Gastroesophageal sphincter (tissue), 4 donors: ENCODE results near the gene APOL2. TPM values are rescaled to one million over a fixed set of nuclear protein-coding genes. Genes with fewer than 3 reads are reported as not detected.
A peak's percentile ranks its signal among the peaks of the same experiment; 100 is the strongest.
"Not testable (repeated sequence)": the region's sequence is repeated elsewhere in the genome, so short reads cannot be mapped to it uniquely, and the experiment has no call there.

Source experiments
- ATAC-seq: fragments of 150-250 bp; one replicate; pipeline ENCODE4 v1.9.1; 2016; ENCODE audit warnings: mild to moderate bottlenecking, moderate library complexity
- H3K27ac ChIP-seq, 4 donors: fragments of 200-600 bp; sonication (generic) in 3 of 4; 1 replicate in 3 of 4; 2 replicates in 1 of 4; pipeline ENCODE4 v1.5.1; 2016 to 2019
- H3K27me3 ChIP-seq: fragments of 200-600 bp; sonication (generic); one replicate; pipeline ENCODE4 v1.5.1; 2019
- H3K36me3 ChIP-seq, 2 donors: fragments of 200-600 bp; sonication (generic); one replicate each; pipeline ENCODE4 v1.5.1; 2019; ENCODE audit warnings: control low read depth in 1 of 2
- H3K4me1 ChIP-seq, 3 donors: fragments of 200-600 bp; sonication (generic); 1 replicate in 2 of 3; 2 replicates in 1 of 3; pipeline ENCODE4 v1.5.1; 2016 to 2019; ENCODE audit warnings: control low read depth in 2 of 3
- H3K4me3 ChIP-seq, 2 donors: fragments of 200-600 bp; sonication (generic); one replicate each; pipeline ENCODE4 v1.5.1; 2019; ENCODE audit warnings: mild to moderate bottlenecking in 1 of 2, moderate library complexity in 1 of 2
- H3K9me3 ChIP-seq, 3 donors: fragments of 200-600 bp; sonication (generic); one replicate each; pipeline ENCODE4 v1.5.1; 2017 to 2019; ENCODE audit warnings: control low read depth in 2 of 3
- CTCF ChIP-seq, 4 experiments: fragments of 200-600 bp in 2 of 4; fragments of 450-650 bp in 2 of 4; sonication (generic) in 1 of 4; IDR thresholded peaks; one replicate each; pipeline ENCODE4 v1.5.1; 2017 to 2019; ENCODE audit warnings: antibody characterized with exemption in 4 of 4, mild to moderate bottlenecking in 2 of 4, moderate library complexity in 2 of 4
- EP300 ChIP-seq: sonication (generic); formaldehyde crosslinking; IDR thresholded peaks from one replicate; pipeline ENCODE4 v1.6.1; 2017; ENCODE audit warnings: antibody characterized with exemption, mild to moderate bottlenecking
- POLR2A ChIP-seq, 2 donors: fragments of 450-650 bp; IDR thresholded peaks; one replicate each; pipeline ENCODE4 v1.6.1; 2017; ENCODE audit warnings: antibody characterized with exemption in 2 of 2, mild to moderate bottlenecking in 2 of 2, moderate library complexity in 1 of 2
- POLR2AphosphoS5 ChIP-seq: sonication (generic); formaldehyde crosslinking; IDR thresholded peaks from one replicate; pipeline ENCODE4 v1.6.1; 2017; ENCODE audit warnings: antibody characterized with exemption
- whole genome bisulfite sequencing, 2 donors: methylation state at CpG; one replicate each; pipeline ENCODE4 v1.1.5; 2018; ENCODE audit warnings: low coverage in 1 of 2; 5-methylcytosine and 5-hydroxymethylcytosine counted together
- total RNA-seq, 4 donors: library from RNA; depleted of rRNA; stranded (reverse); fragments of >200 nt; gene quantifications; one replicate each; pipeline ENCODE4 v1.1.0, GENCODE V29; 2016

The APOL2 gene
- total RNA-seq, 4 donors from 2014 or later: 29.1 to 40.9 (median 35.0) TPM

GRCh38 chr22:36192542-36192941 is 46.8 kb downstream of the APOL2 start:
- H3K36me3 ChIP-seq: no peaks in the 10 kb centered on the region
- H3K4me1 ChIP-seq: peaks cover 0 to 38% (median 10%) of the 10 kb centered on the region in 3 donors
- no peaks in the 10 kb centered on the region for H3K9me3 ChIP-seq
- WGBS, 2 donors: 39 to 69% methylated on average over 3 of the region's 4 CpGs
- H3K27me3 ChIP-seq: no peaks in the 10 kb centered on the region
- H3K27ac ChIP-seq: no peak overlapping the region
- no peak for ATAC-seq
- no peak overlapping the region for H3K4me3 ChIP-seq
- no peak for TF ChIP-seq POLR2AphosphoS5
- TF ChIP-seq EP300: no peak
- TF ChIP-seq CTCF (IDR thresholded peaks at IDR 0.05): no peak
- no peak for TF ChIP-seq POLR2A (IDR thresholded peaks at IDR 0.05)

GRCh38 chr22:36191106-36191836 is 48.1 kb downstream of the APOL2 start:
- 66 to 70% methylated on average over 9 to 14 of the region's 17 CpGs for WGBS, 2 donors
- peaks cover 0 to 26% (median 0%) of the 10 kb centered on the region in 3 donors for H3K4me1 ChIP-seq
- no peaks in the 10 kb centered on the region for H3K36me3 ChIP-seq
- no peaks in the 10 kb centered on the region for H3K27me3 ChIP-seq
- no peaks in the 10 kb centered on the region for H3K9me3 ChIP-seq
- peak; percentile 88 for ATAC-seq
- peak overlapping the region in 3 of 4 donors; percentile 38 to 67 (median 42) for H3K27ac ChIP-seq
- no peak for TF ChIP-seq EP300
- no peak for TF ChIP-seq POLR2A (IDR thresholded peaks at IDR 0.05)
- peak; percentile 77 for TF ChIP-seq POLR2AphosphoS5
- no peak overlapping the region for H3K4me3 ChIP-seq

GRCh38 chr22:36187862-36188261 is 51.5 kb downstream of the APOL2 start:
- H3K27ac ChIP-seq, ATAC-seq, H3K4me3 ChIP-seq, H3K36me3 ChIP-seq, H3K9me3 ChIP-seq, H3K27me3 ChIP-seq: not testable (repeated sequence)
- WGBS, 2 donors: 100% methylated on average over 1 of the region's 6 CpGs
- H3K4me1 ChIP-seq: peaks cover 0 to 19% (median 0%) of the 10 kb centered on the region in 3 donors

GRCh38 chr22:36185828-36186624 is 53.3 kb downstream of the APOL2 start:
- no peak for TF ChIP-seq POLR2A (IDR thresholded peaks at IDR 0.05)
- TF ChIP-seq POLR2AphosphoS5: no peak
- no peak for TF ChIP-seq EP300
- no peak for TF ChIP-seq CTCF (IDR thresholded peaks at IDR 0.05)
- no peak for ATAC-seq
- H3K9me3 ChIP-seq: no peaks in the 10 kb centered on the region
- WGBS, 2 donors: 86% methylated on average over 10 to 13 of the region's 14 CpGs
- H3K4me3 ChIP-seq: no peak overlapping the region
- H3K4me1 ChIP-seq: peaks cover 0 to 10% (median 0%) of the 10 kb centered on the region in 3 donors
- no peaks in the 10 kb centered on the region for H3K36me3 ChIP-seq
- no peaks in the 10 kb centered on the region for H3K27me3 ChIP-seq
- H3K27ac ChIP-seq: no peak overlapping the region

GRCh38 chr22:36184433-36185025 is 54.8 kb downstream of the APOL2 start:
- H3K27ac ChIP-seq: no peak overlapping the region
- no peaks in the 10 kb centered on the region for H3K36me3 ChIP-seq
- no peak for TF ChIP-seq CTCF (IDR thresholded peaks at IDR 0.05)
- TF ChIP-seq POLR2A (IDR thresholded peaks at IDR 0.05): no peak
- TF ChIP-seq POLR2AphosphoS5: no peak
- TF ChIP-seq EP300: no peak
- no peaks in the 10 kb centered on the region for H3K27me3 ChIP-seq
- WGBS, 2 donors: 76 to 81% methylated on average over 8 to 9 of the region's 10 CpGs
- H3K9me3 ChIP-seq: no peaks in the 10 kb centered on the region
- peaks cover 0 to 12% (median 0%) of the 10 kb centered on the region in 3 donors for H3K4me1 ChIP-seq
- H3K4me3 ChIP-seq: no peak overlapping the region
- ATAC-seq: no peak
